GM19397 (cell line): ENCODE data around the gene STX4.

Source experiments
- ATAC-seq: cut with Tn5 transposase; IDR thresholded peaks from one replicate; pipeline ENCODE4 v1.9.1; 2021; ENCODE audit warnings: mild to moderate bottlenecking, moderate library complexity; ENCODE audit not compliant: unreplicated experiment

Gene STX4

GRCh38 chr16:31032736-31033708, at the start of gene STX4:
STX4 (plus strand) TSS chr16:31033558; CDS start chr16:31033806, 248 bp downstream.
- peak; percentile 75 for ATAC-seq

- ATAC-seq = no peak
These were observed 49.3 kb upstream of the STX4 start for GRCh38 chr16:30983898-30984610.

- no peak for ATAC-seq
These were observed 48.5 kb upstream of the STX4 start, which contains the start of gene HSD3B7 for GRCh38 chr16:30984669-30985400. HSD3B7 (plus strand) TSS chr16:30985207; CDS start chr16:30985659, 452 bp downstream.

- ATAC-seq = no peak
These were observed 47.8 kb upstream of the STX4 start for GRCh38 chr16:30985401-30986128.

- ATAC-seq = no peak
These were observed 47.0 kb upstream of the STX4 start for GRCh38 chr16:30986129-30986991.

GRCh38 chr16:30987581-30988190, 45.7 kb upstream of the STX4 start:
- ATAC-seq = no peak

GRCh38 chr16:30989469-30990047, 43.8 kb upstream of the STX4 start:
- ATAC-seq = no peak

- no peak for ATAC-seq
These were observed 43.3 kb upstream of the STX4 start for GRCh38 chr16:30990105-30990504.

- no peak for ATAC-seq
These were observed 42.3 kb upstream of the STX4 start for GRCh38 chr16:30991052-30991451.

- ATAC-seq = no peak
These were observed 41.0 kb upstream of the STX4 start for GRCh38 chr16:30992276-30992780.

GRCh38 chr16:30992931-30993816, 40.2 kb upstream of the STX4 start:
- no peak for ATAC-seq

GRCh38 chr16:30995927-30996323, 37.4 kb upstream of the STX4 start:
- no peak for ATAC-seq

- ATAC-seq = no peak
These were observed 36.9 kb upstream of the STX4 start for GRCh38 chr16:30996324-30996984.

GRCh38 chr16:30996985-30997724, 36.2 kb upstream of the STX4 start:
- peak; percentile 78 for ATAC-seq

- no peak for ATAC-seq
These were observed 35.3 kb upstream of the STX4 start for GRCh38 chr16:30997725-30998711.
